HG03460 (cell line): Measurements from ENCODE around the gene KIFC3.
"Not testable (repeated sequence)": the region's sequence is repeated elsewhere in the genome, so short reads cannot be mapped to it uniquely, and the experiment has no call there.

ENCODE experiments used
- ATAC-seq: cut with Tn5 transposase; IDR thresholded peaks from one replicate; pipeline ENCODE4 v1.9.1; 2021; ENCODE audit not compliant: unreplicated experiment

KIFC3 gene

GRCh38 chr16:57755726-57756423, 46.4 kb downstream of the KIFC3 start:
- no peak for ATAC-seq

GRCh38 chr16:57755061-57755684, 47.1 kb downstream of the KIFC3 start:
- ATAC-seq, result no peak

GRCh38 chr16:57754354-57755060, 47.8 kb downstream of the KIFC3 start:
- ATAC-seq, result no peak

- ATAC-seq, result no peak
These were observed 48.6 kb downstream of the KIFC3 start for GRCh38 chr16:57753448-57754353.

- ATAC-seq, result no peak
These were observed 49.5 kb downstream of the KIFC3 start for GRCh38 chr16:57752581-57753447.

GRCh38 chr16:57752203-57752580, 50.1 kb downstream of the KIFC3 start:
- no peak for ATAC-seq

GRCh38 chr16:57751539-57752202, 50.6 kb downstream of the KIFC3 start:
- ATAC-seq, result no peak

- ATAC-seq, result no peak
These were observed 51.3 kb downstream of the KIFC3 start for GRCh38 chr16:57750796-57751538.

- no peak for ATAC-seq
These were observed 52.3 kb downstream of the KIFC3 start for GRCh38 chr16:57749856-57750452.

- ATAC-seq, result no peak
These were observed 53.1 kb downstream of the KIFC3 start for GRCh38 chr16:57749101-57749692.

GRCh38 chr16:57748596-57748995, 53.7 kb downstream of the KIFC3 start:
- no peak for ATAC-seq

- ATAC-seq, result no peak
These were observed 54.3 kb downstream of the KIFC3 start for GRCh38 chr16:57747996-57748395.

GRCh38 chr16:57747496-57747895, 54.8 kb downstream of the KIFC3 start:
- ATAC-seq, result no peak

- ATAC-seq, result no peak
These were observed 55.2 kb downstream of the KIFC3 start for GRCh38 chr16:57747091-57747490.

- not testable (repeated sequence) for ATAC-seq
These were observed 56.0 kb downstream of the KIFC3 start for GRCh38 chr16:57746316-57746715.

GRCh38 chr16:57745768-57746167, 56.5 kb downstream of the KIFC3 start:
- ATAC-seq, result no peak

- no peak for ATAC-seq
These were observed 57.7 kb downstream of the KIFC3 start for GRCh38 chr16:57744642-57744903.

GRCh38 chr16:57743886-57744641, 58.2 kb downstream of the KIFC3 start:
- no peak for ATAC-seq
